ENCODE results near the gene CCNI.
"Not testable (repeated sequence)": the region's sequence is repeated elsewhere in the genome, so short reads cannot be mapped to it uniquely, and the experiment has no call there.

CCNI gene

GRCh38 chr4:77082886-77083608 is 7.3 kb upstream of the CCNI start:
- DNase-seq (ENCODE audit: low read depth in 4 of 4, low spot score in 1 of 4), result no peak

DNA sequence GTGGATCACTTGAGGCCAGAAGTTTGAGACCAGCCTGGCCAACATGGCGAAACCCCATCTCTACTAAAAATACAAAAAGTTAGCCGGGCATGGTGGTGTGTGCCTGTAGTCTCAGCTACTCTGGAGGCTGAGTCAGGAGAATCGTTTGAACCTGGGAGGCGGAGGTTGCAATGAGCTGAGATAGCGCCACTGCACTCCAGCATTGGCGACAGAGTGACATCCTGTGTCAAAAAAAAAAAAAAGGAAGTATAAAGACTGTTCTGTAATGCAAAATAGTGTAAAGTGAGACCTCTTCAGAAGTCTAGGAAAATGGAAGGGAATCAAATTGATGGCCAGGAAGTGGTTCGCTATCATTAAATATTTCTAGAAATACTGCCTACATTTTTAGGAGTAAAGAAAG is 5.0 kb upstream of the CCNI start:
- DNase-seq (ENCODE audit: low read depth in 4 of 4, low spot score in 1 of 4), result not testable (repeated sequence)

DNA sequence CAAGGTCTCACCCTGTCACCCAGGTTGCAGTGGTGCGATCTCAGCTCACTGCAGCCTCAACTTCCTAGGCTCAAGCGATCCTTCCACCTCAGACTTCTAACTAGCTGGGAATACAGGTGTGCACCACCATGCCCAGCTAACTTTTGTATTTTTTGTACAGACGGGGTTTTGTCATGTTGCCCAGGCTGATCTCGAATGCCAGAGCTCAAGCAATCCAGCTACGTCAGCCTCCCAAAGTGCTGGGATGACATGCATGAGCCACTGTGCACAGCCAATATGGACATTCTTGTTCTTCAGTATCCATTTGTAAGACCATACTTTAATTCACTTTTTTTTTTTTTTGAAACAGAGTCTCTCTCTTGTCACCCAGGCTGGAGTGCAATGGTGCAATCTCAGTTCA is 3.5 kb upstream of the CCNI start:
- no peak for DNase-seq (ENCODE audit: low read depth in 4 of 4, low spot score in 1 of 4)

DNA sequence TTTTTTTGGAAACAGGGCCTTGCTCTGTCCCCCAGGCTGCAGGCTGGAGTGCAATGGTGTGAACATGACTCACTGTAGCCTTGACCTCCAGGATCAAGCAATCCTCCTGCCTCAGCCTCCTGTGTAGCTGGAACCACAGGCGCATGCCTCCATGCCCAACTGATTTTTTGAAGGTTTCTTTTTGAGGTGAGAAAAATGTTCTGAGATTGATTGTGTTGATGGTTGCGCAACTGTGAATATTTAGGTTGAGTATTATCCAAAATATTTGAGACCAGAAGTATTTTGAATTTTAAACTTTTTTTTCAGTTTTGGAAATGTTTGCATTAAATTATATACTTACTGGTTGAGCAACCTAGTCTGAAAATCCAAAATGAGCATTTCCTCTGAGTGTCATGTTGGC is 2.6 kb upstream of the CCNI start:
- no peak for DNase-seq (ENCODE audit: low read depth in 4 of 4, low spot score in 1 of 4)

- DNase-seq (ENCODE audit: low read depth in 4 of 4, low spot score in 1 of 4), result no peak
These were observed 1.3 kb upstream of the CCNI start for GRCh38 chr4:77076889-77077635.

GRCh38 chr4:77074981-77075855 is 571 bp downstream of the CCNI start:
- peak; percentile 40 to 71 (median 48) for DNase-seq (ENCODE audit: low read depth in 4 of 4, low spot score in 1 of 4)

DNA sequence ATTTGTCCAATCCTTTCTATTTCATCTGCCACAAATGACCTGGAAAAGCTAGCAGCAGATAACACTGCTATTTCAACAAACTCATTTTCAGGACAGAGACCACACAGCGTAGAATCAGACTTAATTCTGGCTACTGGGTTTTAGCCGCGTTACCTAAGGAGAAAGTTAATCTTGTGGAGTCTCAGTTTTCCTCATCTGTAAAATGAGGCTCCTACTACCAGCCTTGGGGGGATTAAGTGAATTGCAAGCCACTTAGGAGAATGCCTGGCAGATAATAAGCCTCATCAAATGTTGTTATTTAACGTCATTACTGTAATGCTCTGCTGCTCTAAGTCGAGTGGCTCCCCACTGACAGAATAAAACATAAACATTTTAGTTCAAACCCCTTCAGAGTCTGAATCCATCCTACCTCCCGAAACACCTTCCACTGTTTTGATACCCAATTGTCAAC is 1.4 kb downstream of the CCNI start:
- DNase-seq (ENCODE audit: low read depth in 4 of 4, low spot score in 1 of 4), result no peak

DNA sequence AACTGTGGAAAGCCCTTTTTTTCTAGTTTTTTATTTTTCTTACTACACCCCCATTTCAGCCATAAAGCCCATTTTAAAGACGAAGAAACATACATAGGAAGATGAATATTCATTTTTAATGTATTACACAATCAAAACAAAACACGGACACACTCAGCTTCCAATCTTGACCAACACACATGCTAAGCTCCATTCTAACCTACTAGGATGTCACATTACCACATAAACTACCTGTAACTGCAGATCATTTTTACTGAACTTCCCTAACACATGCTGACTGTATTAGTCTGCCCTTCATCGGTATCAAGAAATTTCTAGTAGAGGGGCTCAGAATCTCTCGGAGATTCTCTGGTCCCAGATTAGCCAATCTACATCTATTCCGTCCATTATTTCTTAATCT is 1.8 kb downstream of the CCNI start:
- DNase-seq (ENCODE audit: low read depth in 4 of 4, low spot score in 1 of 4), result no peak

DNA sequence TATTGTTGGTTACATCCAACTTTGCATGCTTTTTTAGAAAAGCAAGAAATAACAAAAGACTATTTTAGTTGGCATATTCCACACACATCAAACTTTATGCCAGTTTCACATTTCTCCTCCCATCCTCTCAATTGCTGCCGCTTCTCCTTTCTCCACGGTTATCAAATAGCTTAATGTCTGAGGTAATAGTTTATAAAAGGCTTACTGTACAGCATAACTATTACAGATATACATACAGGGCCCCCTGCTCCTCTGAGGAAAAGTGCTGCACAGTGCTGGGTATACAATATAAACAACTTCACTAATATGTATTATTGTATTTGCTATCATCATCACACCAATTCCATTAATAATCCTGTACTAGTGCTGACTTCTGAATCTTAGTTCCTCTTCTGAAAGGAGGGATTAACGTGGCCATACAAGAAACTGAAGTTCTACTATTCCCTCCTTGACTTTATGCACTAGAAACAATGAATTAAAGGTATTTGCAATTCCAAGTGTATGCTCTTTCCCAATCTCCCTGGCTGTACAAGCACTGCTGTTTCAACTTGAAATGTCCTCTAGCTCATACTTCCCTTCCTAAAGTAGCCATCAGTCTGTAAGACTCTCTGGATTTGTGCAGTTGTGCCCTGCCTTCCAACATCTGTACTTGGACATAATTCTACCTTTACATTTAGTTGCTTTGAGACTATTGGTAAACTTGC is 2.5 kb downstream of the CCNI start:
- DNase-seq (ENCODE audit: low read depth in 4 of 4, low spot score in 1 of 4), result no peak

DNA sequence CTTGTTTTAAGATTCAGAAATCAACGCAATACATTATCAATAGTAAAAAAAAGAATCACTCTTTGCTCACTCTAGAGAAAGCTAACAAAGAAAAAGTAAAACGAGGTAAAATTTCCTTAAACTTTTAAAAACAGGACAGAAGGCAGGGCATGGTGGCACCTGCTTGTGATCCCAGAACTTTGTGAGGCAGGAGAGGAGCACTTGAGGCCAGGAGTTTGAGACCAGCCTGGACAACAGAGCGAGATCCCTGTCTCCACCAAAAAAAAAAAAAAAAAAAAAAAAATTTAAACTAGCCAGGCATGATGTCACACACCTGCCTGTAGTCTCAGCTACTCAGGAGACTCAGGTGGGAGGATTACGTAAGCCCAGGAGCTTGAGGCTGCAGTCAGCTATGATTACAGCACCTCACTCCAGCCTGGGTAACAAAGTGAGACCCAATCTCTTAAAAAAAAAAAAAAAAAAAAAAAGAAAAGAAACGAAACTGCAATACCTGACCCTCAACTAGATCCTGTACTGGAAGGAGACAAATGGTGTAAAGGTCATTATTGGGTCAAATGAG is 3.5 kb downstream of the CCNI start:
- no peak for DNase-seq (ENCODE audit: low read depth in 4 of 4, low spot score in 1 of 4)

DNA sequence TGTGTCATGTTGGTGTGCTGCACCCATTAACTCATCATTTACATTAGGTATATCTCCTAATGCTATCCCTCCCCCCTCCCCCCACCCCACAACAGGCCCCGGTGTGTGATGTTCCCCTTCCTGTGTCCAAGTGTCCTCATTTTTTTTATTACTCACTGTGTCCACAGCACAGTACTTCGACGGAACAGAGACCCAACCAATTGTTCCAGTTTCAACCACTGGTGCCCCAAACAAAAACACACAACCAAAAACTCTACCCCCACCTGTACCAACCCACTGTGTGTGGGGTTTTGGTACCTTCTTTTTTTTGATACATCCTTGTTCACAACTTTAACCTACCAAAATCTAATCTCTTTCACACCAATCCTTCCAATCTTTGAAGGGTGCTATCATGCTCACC is 6.3 kb downstream of the CCNI start:
- not testable (repeated sequence) for DNase-seq (ENCODE audit: low read depth in 4 of 4, low spot score in 1 of 4)

- no peak for DNase-seq (ENCODE audit: low read depth in 4 of 4, low spot score in 1 of 4)
These were observed 10.4 kb downstream of the CCNI start for GRCh38 chr4:77065382-77065781.

- no peak for DNase-seq (ENCODE audit: low read depth in 4 of 4, low spot score in 1 of 4)
These were observed 12.9 kb downstream of the CCNI start for GRCh38 chr4:77062856-77063255.

DNA sequence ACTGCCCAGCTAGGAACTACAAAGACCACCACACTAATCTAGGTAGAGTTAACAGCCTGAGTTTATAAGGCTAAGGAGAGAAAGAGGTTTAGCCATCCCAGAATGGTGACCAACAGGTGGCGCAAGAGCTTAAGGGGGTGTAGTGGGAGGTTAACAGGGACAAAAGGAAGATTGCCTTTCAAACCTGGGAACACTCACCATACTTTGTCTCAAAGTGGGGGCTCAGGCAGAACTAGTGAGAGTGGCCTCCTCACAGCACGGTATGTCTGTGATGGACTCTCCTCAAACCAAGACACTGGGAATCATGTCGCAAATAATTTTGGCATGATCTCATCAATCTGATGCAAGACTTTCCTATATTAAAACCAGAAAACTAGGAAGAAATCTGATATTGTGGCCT is 23.4 kb downstream of the CCNI start:
- peak; percentile 32 to 53 (median 44) for DNase-seq (ENCODE audit: low read depth in 4 of 4, low spot score in 1 of 4)

- DNase-seq (ENCODE audit: low read depth in 4 of 4, low spot score in 1 of 4), result no peak
These were observed 24.8 kb downstream of the CCNI start for GRCh38 chr4:77050962-77051361.

DNA sequence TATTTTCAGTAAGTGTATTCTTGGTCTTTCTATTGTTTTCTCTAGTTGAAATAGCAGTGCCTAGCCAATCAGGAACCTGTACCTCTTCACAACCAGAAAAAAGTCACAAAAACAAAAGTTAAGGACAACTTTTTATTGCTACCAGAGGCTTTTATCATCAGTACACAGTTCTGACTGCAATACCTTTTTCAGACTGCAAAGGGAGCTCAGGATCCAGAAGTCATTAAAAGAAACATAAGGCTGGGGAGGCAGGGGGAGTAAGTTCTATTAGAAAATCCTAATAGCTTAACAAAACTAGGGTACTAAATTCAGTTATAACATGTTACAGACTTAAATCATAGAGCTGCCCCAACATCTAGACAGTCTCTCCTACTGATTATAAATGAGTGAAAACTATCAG is 28.8 kb downstream of the CCNI start:
- no peak for DNase-seq (ENCODE audit: low read depth in 4 of 4, low spot score in 1 of 4)

GRCh38 chr4:77045490-77045889 is 30.3 kb downstream of the CCNI start:
- no peak for DNase-seq (ENCODE audit: low read depth in 4 of 4, low spot score in 1 of 4)

DNA sequence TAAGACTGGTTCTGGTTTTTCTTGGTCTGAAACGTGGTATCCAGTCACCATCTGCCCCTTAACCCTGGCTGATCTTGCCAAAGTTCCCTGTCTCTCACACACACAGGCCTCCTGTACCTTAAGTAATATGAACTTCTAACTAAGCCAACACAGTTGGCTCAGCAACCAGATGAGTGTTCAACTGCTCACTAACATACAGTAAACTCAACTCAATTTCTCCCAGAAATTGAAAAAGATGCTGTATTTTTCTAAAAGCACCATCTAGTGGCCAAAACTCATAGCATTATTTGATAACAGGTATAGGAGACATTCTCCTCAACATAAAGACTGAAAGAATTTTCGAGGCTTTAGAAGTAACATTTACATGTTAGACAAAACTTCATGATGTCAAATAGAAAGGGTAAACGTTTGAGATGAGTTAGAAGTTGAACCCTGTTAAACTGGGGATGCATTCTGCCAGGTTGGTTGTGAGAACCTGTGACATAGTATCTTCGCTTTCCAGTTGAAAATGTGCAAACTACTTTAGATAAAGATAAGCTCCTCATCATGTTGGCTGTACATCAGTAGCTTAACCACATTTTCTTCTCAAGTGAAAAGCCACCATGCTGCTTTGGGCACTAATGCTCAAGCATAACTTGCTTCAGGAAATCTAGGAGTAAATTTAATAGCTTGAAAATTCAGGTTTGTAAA is 31.2 kb downstream of the CCNI start:
- DNase-seq (ENCODE audit: low read depth in 4 of 4, low spot score in 1 of 4), result no peak

DNA sequence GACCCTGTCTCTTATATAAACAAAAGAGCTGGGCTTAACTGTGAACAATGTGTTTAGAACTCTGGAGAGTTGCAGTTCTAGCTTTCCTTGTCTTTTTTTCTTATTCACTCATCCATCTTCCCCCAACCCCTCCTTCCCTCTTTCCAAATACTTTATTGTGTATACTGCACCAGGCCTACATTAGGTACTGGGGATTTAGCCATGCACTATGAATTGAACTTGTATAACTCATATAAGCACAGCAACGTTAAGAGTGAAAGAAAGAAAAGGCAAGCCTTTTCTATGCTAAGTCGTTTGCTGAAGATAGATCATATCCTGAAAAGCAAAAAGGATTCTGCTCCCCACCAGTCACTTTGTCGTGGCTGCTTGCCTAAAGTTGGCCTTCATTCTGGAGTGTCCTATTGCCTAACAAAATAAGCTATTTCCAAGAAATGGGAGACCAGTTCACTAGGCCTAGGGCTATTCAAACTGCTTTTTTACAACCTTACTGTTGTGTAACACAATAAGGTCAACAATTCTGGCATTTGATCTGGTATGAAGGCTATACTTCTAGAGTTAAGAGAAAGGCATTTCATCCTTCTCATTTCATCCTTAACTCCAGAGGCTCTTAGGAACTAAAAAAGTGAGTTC is 32.2 kb downstream of the CCNI start:
- DNase-seq (ENCODE audit: low read depth in 4 of 4, low spot score in 1 of 4), result no peak
